Activated gamma-delta T cell (primary cell): ENCODE data around the gene C6orf47.

Experiments used
- DNase-seq: peaks from one replicate; lab custom pipeline; 2025; lab: John Stamatoyannopoulos, UW

C6orf47 gene

DNA sequence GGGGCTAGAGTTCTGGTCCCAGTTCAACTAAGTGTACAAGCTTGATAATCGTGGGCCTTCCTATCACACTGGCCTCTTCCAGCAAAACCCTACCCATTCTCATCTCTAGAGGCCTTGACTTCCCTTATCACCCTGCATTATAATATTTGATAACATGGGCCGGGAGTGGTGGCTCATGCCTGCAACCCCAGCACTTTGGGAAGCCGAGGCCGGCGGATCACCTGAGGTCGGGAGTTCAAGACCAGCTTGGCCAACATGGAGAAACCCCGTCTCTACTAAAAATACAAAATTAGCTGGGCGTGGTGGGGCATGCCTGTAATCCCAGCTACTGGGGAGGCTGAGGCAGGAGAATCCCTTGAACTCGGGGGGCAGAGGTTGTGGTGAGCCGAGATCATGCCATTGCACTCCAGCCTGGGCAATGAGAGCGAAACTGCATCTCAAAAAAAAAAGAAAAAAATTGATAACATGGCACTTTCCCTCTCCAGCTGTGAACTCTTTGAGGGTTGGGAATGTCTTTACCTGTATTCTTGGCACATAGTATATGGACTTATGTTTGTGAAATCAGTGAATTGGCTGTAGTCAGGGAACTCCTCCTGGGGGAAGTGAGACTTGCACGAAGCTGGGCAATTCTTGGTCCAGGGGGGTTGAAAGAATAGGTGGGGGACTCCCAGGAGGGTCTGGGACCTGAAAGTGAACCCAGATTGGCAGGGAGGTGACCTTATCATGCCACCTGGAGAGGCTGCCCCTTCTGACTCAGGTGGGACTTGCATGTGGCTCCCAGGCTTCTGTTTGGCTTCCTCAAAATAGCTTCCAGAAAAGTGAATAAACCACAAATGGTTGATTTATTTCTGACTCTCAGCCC, 915 bp upstream of the C6orf47 start:
- no peak for DNase-seq

DNA sequence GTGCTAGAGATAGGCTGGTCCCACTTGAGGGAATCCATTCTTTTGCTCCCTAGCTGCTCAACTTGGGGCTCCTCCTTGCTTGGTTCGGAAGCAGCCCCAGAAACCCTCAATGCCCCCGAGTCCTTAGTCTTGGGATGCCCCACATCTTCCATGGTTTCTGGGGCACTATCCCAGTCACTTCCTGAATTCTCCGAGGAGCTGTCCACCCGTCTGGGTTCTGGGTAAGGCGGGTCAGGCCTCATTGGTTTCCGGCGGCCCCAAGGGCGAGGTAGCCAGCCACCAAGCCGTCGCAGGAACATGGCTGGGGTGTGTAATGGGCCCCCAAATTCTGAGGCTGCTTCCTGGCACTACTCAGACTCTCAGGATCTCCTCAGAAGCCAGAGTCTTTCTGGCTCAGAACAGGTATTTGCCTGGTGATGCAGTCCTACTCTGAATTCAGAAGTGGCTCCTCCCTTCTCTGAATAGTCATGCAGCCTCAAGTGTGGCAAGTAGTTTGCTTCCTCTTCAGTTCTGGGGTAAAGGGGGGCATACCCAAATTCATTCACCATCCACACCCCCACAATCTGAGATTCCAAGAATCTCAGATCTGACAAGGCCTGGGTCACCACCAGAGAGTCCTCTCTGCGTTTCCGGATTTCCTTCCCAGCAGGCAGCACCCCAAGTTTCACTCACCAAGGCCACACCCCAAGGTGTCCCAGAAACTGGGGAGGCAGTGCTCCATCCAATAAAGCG, 763 bp downstream of the C6orf47 start:
- no peak for DNase-seq

GRCh38 chr6:31658983-31659648, 1.5 kb downstream of the C6orf47 start:
- no peak for DNase-seq

DNA sequence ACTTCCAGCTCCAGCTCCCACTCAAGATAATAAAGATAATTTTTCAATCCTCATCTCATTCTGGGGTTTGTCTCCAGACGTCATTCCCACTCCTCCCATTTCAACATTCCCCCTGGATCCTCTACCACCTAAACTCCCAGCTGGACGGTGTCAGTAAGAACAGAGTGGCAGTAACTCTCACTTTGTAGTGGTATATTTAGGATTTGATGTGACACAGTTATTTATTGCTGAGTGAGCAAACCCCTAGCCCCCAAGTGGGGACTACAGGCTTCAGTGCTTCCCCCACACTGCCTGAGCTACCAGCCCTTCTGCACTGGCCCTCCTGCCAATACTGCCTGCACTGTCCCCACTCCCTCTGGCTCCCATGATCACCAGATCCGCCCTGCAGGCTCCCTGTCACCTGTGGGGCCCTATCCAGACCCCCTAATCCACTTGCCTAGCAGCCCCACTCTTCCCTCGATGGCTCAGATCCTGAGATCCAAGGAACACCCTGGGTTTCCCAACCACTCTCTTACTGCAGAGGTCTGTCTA, 2.4 kb downstream of the C6orf47 start:
- DNase-seq: no peak

DNA sequence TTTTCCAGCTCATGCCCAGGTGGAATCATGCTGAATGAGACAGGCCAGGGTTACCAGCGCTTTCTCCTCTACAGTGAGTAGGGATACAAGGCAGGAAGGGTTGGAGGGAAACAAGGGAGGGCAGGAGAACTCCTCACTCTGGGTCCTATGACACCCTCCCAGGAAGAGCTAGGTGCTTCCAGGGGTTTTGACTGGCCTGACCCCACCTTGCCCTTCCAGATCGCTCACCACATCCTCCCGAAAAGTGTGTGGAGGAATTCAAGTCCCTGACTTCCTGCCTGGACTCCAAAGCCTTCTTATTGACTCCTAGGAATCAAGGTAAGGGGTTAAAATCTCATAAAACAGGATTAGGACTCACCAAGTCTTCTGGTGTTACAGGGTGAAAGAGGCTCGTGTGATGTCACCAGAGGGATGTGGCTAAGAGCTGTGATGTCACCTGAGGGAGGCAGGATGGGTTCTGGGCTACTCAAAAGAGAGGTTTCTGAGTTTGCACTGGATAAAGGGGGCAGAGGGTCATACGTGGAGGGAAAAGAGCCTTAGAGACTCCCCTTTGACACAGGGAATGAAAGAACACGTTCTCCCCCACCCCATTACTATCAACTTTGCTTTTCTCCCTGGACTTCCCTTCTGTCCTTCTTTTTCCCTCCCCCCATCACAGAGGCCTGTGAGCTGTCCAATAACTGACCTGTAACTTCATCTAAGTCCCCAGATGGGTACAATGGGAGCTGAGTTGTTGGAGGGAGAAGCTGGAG, 3.0 kb downstream of the C6orf47 start:
- no peak for DNase-seq

DNA sequence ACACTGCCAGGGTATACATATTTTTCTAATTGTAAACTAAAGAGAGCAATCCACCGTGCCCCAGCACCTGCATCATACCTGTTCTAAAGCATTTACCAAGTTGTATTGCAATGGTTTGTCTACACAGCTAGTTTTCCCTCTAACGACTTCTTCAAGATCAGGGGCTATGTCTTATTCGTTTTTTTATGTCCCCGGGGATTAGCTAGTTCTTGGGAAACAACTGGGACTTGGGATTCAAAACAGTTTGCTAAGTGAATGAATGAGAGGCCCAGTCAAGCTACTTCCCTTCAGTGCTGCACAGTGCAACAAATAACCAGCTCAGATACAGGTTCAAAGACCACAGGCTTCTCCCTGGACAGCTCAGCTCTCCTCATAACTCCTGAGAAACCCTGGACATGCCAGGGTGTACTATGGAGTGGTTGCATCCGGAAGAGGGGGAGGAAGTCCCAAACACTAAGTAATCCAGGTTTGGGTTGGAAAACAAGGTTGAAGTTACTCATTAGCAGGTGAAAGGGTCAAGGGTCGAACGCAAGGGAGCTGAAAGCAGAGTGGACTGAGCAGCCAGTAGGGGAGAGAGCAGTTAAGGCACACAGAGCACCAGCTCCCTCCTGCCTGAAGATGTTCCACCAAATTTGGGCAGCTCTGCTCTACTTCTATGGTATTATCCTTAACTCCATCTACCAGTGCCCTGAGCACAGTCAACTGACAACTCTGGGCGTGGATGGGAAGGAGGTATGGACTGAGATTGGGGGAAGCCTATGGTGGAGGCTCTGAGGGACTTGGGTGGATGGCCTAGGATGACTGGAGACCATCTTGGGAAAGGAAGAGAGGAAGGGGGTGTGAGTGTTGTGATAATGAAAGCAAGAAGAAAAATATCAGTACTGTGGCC, 5.0 kb downstream of the C6orf47 start, which contains the start of gene APOM:
TSS of gene APOM (plus strand) at position 546 of the 889 bp plus-strand sequence. CDS start at position 619, 73 bp downstream.
- DNase-seq: no peak

DNA sequence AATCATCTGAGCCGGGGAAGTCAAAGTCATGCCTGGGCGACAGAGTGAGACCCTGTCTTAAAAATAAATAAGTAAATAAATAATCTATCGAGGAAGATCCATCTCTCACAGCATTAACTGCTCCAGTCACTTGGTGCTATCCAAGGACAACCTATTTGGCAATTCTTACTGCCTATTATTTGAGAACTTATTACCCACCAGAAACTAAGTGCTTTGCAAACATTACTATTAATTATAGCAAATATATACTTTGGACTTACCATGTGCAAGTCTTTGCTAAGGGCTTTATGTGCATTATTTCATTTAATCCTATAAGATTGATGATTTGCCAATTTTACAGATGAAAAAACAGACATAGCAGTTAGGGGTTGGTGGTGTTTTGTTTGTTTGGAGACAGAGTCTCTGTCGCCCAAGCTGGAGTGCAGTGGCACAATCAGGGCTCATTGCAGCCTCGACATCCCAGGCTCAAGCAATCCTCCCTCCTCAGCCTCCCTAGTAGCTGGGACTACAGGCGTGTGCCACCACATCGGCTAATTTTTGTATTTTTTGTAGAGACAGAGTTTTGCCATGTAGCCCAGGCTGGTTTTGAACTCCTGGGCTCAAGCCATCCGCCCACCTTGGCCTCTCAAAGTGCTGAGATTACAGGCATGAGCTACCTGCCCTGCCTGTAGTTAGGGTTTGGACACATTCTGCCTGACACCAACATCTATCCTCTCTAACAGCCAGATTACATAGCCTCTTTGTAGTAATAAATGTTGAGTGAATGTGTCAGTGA, 5.8 kb downstream of the C6orf47 start:
- DNase-seq: no peak

DNA sequence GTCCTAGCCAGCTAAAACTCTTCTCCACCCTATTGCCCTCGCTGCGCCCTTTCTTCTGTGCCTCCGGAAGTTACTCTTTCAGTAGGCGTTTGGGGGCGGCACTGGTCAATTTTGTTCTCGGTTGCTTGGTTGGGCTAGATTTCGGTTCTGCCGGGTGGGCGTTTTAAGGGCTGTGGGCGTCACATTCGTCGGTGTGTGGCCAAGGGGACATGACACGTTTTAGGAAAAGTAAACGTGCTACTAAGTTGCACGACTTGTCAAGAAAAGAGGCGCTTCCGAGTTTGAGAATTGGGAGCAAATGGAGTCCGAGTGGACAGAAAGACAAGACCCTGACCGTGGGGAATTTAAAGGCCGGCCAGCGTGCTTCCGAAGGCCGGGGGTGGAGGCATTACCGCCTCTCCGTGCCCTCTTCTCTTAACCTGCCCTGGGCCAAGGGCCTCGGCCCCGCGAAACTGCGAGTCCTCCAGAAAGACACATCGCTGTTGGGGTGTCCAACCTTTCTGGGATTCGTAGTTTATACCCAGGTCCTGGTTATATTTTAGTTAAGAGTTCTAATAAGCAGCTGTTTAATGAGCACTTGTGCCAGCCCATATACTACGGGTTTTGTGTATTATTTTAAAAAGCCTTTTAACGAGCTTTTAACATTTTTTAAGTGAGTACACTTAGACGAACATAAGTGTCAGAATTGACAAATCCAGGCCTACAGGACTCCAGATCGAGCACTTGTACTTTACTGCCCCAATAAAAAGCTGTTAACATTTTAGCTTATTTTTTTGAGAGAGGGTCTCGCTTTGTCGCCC, 7.5 kb downstream of the C6orf47 start:
- no peak for DNase-seq

DNA sequence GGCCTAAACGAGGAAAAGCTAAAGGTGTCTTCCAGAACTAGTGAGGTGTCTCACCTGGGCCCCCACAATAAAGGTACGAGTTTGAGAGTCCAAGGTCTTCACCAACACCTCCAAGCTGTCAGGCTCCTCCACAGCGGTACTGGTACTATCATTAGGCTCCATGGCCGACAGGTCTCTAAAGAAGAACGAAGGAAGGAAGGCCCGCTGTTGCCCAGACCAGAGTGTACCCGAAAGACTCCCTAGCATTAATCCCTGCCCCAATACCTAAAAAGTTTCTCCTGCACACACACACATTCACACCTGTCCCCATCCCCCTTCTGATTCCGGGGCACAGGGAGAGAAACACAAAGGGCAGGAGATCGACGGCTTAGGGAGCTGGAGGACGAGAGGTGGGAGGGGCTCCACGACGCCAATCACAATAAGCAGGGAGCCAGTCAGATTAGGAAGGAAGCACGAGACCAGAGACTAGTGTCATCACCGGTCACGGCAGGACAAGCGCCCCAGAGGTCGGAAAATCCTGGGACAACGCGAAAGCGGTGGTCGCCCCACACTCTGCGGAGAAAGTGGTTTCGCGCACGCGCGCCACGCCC, 8.9 kb downstream of the C6orf47 start:
- no peak for DNase-seq

GRCh38 chr6:31645325-31645724, 15.3 kb downstream of the C6orf47 start:
- no peak for DNase-seq

- DNase-seq: no peak
Observed at GRCh38 chr6:31643818-31644454, 16.6 kb downstream of the C6orf47 start.

- DNase-seq: no peak
Observed at GRCh38 chr6:31642798-31643570, 17.6 kb downstream of the C6orf47 start.

- DNase-seq: no peak
Observed at GRCh38 chr6:31641370-31641769, 19.2 kb downstream of the C6orf47 start.

DNA sequence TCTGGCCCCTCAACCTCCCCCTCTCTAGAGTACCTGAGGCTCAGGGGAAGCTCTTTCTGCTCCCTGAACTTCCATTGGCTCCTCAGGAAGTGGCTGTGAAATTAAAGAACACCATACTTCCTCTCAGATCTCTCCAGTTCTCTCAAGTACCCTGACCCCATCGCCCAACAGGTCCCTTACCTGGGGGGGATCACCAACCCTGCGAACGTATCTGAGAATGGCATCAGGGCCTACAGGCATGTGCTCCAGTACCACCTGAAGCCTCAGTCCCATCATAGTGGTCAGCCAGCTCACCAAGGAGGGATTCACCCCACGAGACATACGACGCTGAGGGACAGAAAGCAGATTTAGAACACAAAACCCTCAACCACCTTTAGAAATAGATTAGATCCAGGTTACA, 20.0 kb downstream of the C6orf47 start:
- DNase-seq: no peak

- no peak for DNase-seq
Observed at GRCh38 chr6:31639449-31639861, 21.1 kb downstream of the C6orf47 start.

DNA sequence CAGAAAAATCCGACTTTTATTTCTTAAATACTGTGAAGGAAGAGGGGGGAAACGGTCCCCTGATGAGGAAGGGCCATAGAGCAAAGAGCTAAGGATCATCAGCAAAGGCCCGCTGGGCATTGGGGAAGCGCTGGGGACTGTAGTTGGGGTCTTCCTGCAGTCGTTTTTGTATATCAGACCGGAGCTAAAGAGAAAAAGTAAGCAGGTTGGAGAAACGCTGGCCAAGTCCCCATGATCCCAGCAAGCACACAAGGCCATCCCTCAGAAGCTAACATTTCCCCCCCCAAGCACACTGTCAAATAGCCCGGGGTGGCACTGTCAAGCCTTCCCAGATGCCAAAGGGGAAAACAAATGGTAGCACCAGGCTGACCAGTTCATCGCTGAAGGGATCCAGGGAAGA, 21.5 kb downstream of the C6orf47 start:
- DNase-seq: no peak
